Stimulated activated CD8-positive, alpha-beta memory T cell treated with anti-CD3 and anti-CD28 coated beads, Interleukin-15, amount 100 ng/mL, for 24 hours (primary cell): ENCODE results near the gene NUDT2.

ENCODE experiments used
- DNase-seq: peaks from one replicate; pipeline ENCODE4 v3.0.0-alpha.2; 2020; ENCODE audit warnings: low read depth

The NUDT2 gene

DNA sequence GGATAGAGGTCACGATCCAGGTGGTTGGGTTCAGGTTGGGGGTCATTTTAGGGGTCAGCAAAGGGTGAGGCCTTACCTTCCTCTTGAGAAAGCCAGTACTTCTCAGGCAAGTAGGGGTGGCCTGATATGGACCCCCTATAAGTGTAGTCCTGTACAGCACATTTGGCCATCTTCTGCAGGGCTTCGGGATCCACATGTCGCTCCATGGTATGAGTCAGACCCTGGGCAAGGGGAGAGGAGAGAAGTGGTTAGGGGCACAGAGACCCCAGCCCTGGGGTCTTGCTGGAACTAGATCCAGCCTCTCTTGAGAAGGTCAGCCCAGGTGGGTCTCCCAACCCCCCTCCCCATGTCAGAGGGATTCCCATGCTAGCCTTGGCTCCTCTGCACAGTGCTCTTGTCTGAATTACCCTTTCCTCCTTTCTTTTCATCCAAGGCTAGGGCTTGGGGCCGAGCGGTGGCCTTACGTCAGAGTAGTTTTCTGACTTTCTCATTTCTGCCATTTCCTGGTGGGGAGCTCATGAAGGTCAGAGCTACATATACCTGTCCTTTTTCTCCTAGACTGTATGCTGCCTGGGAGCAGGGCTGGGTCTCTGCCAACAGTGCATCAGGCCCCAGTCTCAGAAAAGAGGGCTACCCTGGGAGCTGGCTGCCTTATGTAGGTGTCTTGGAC lies 56.3 kb downstream of the NUDT2 start:
- no peak for DNase-seq

GRCh38 chr9:34386656-34387055 lies 57.3 kb downstream of the NUDT2 start:
- no peak for DNase-seq

GRCh38 chr9:34387239-34387638 lies 57.9 kb downstream of the NUDT2 start:
- DNase-seq: no peak

DNA sequence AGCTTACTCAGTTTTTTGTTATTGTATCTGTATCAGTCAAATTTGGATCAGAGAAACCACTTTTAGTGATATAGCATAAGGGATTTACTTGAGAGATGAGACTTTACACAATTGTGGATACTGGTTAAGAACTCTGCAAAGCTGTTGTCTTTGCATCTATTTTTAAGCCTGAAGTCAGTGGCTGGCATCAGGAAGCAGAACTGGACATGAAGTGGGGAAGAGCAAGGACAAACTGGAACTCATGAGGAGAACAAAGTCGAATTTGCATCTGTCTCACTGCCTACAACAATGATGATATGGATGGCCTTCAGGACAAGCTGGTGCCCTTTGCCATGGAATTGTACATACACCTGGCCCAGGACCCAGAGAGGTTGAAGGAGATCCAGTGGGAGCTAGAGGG lies 63.1 kb downstream of the NUDT2 start:
- no peak for DNase-seq
